PC-3 (cell line): ENCODE results near the gene MXD1. TPM values are rescaled to one million over a fixed set of nuclear protein-coding genes. Genes with fewer than 3 reads are reported as not detected.

Experiments
- ATAC-seq: fragments of 200-7000 bp; cut with Tn5 transposase; 2 replicates; pipeline ENCODE4 v1.9.1; 2020; ENCODE audit warnings: mild to moderate bottlenecking, moderate library complexity
- BruUV-seq: library from RNA; stranded (reverse); fragments of 400-500 nt; replicated peaks from 2 replicates; lab custom pipeline; 2021; lab: Mats Ljungman, UMichigan
- CTCF ChIA-PET: fragments of 300-600 bp; sonication (Branson Sonifier 250); formaldehyde crosslinking; loops from one replicate; lab custom pipeline; 2022; ENCODE audit warnings: antibody characterized with exemption; lab: Charles Lee
- POLR2A ChIA-PET: fragments of 300-600 bp; sonication (Branson Sonifier 250); formaldehyde crosslinking; loops from one replicate; lab custom pipeline; 2022; ENCODE audit warnings: antibody characterized with exemption; ENCODE audit not compliant: unreplicated experiment; lab: Charles Lee
- DNase-seq: peaks from one replicate; pipeline ENCODE4 v3.0.0-alpha.2; 2015
- H2AFZ ChIP-seq: fragments of 300-600 bp; sonication (generic); 2 replicates; pipeline ENCODE4 v1.6.0; 2016; ENCODE audit warnings: antibody characterized with exemption, low read length
- H3F3A ChIP-seq: fragments of 300-600 bp; sonication (generic); one replicate; pipeline ENCODE4 v1.6.0; 2017; ENCODE audit warnings: antibody characterized with exemption, low read length, control low read depth, mild to moderate bottlenecking; ENCODE audit not compliant: unreplicated experiment
- H3K27ac ChIP-seq: fragments of 300-600 bp; sonication (generic); 2 replicates; pipeline ENCODE4 v1.5.1; 2016; ENCODE audit warnings: mild to moderate bottlenecking, low read length
- H3K27me3 ChIP-seq: fragments of 300-600 bp; sonication (generic); 2 replicates; pipeline ENCODE4 v1.6.1; 2016; ENCODE audit warnings: low read length, mixed read lengths
- H3K36me3 ChIP-seq: fragments of 300-600 bp; sonication (generic); 2 replicates; pipeline ENCODE4 v1.6.1; 2016; ENCODE audit warnings: low read depth, mixed run types, low read length, mixed read lengths
- H3K4me1 ChIP-seq: fragments of 300-600 bp; sonication (generic); 2 replicates; pipeline ENCODE4 v1.5.1; 2016; ENCODE audit warnings: low read length; ENCODE audit not compliant: insufficient read depth
- H3K4me2 ChIP-seq: fragments of 300-600 bp; sonication (generic); 2 replicates; pipeline ENCODE4 v1.6.0; 2016; ENCODE audit warnings: low read length
- H3K4me3 ChIP-seq: fragments of 300-600 bp; sonication (generic); 2 replicates; pipeline ENCODE4 v1.5.1; 2016; ENCODE audit warnings: mild to moderate bottlenecking, low read length, mixed read lengths
- H3K79me2 ChIP-seq: fragments of 300-600 bp; sonication (generic); 2 replicates; pipeline ENCODE4 v1.6.1; 2017; ENCODE audit warnings: low read length, mixed read lengths
- H3K9ac ChIP-seq: fragments of 300-600 bp; sonication (generic); 2 replicates; pipeline ENCODE4 v1.6.0; 2016; ENCODE audit warnings: mild to moderate bottlenecking, low read length
- H3K9me2 ChIP-seq: fragments of 300-600 bp; sonication (generic); replicated peaks from 2 replicates; pipeline ENCODE4 v1.6.1; 2016; ENCODE audit warnings: mixed run types, low read length, mixed read lengths
- H3K9me3 ChIP-seq: fragments of 300-600 bp; sonication (generic); 2 replicates; pipeline ENCODE4 v1.6.1; 2016; ENCODE audit warnings: low read length, mixed read lengths
- H4K20me1 ChIP-seq: fragments of 300-600 bp; sonication (generic); 2 replicates; pipeline ENCODE4 v1.6.1; 2016; ENCODE audit warnings: low read length, mixed read lengths
- CTCF ChIP-seq: fragments of 300-600 bp; sonication (generic); conservative IDR thresholded peaks from 2 replicates; pipeline ENCODE4 v1.5.1; 2017; ENCODE audit warnings: antibody characterized with exemption, low read depth, mild to moderate bottlenecking, low read length
- EZH2 ChIP-seq: fragments of 300-600 bp; sonication (generic); IDR thresholded peaks from one replicate; pipeline ENCODE4 v1.6.1; 2017; ENCODE audit warnings: antibody characterized with exemption, mild to moderate bottlenecking, low read length; ENCODE audit not compliant: unreplicated experiment
- EZH2phosphoT487 ChIP-seq: fragments of 300-600 bp; sonication (generic); IDR thresholded peaks from 2 replicates; pipeline ENCODE4 v1.6.1; 2018; ENCODE audit warnings: mild to moderate bottlenecking, antibody characterized with exemption, low read length, borderline replicate concordance
- intact Hi-C: fragments of 100-400 bp; cut with micrococcal nuclease; formaldehyde crosslinking; loops from 2 replicates; pipeline ENCODE4 v1.9.0; 2023
- total RNA-seq: library from RNA; depleted of rRNA; stranded (reverse); fragments of >200 nt; gene quantifications from 2 replicates; pipeline ENCODE4 v1.2.3, GENCODE V29; 2014

Gene MXD1
- total RNA-seq, 1 experiment from 2014 or later: 6.8 TPM

GRCh38 chr2:69972822-69973221, 57.9 kb downstream of the MXD1 start:
- TF ChIP-seq EZH2: no peak
- no peak for TF ChIP-seq EZH2phosphoT487
- no peak for TF ChIP-seq CTCF
- ChIA-PET POLR2A (interaction anchor here (0.6 kb wide), 1 partner anchor 136 kb away, joined by 3 read pairs; no protein-coding TSS in a partner anchor), CTCF (interaction anchor here (0.6 kb wide), 1 partner anchor 59 kb away, joined by 3 read pairs; no protein-coding TSS in a partner anchor)
- Histone ChIP-seq H3K4me2 (no peak overlapping the region), H3F3A (no peaks in the 10 kb centered on the region), H3K27me3 (no peaks in the 10 kb centered on the region), H3K79me2 (no peaks in the 10 kb centered on the region), H3K9ac (no peak overlapping the region), H3K9me2 (no peaks in the 10 kb centered on the region), H3K4me3 (no peak overlapping the region), H2AFZ (no peak overlapping the region), H4K20me1 (no peaks in the 10 kb centered on the region), H3K27ac (no peak overlapping the region), H3K36me3 (no peaks in the 10 kb centered on the region), H3K4me1 (no peaks in the 10 kb centered on the region), H3K9me3 (no peaks in the 10 kb centered on the region)
- DNase-seq: no peak
- BruUV-seq: no TSS peak
- intact Hi-C loops: no loop called here
- ATAC-seq: no peak; the same call in 1 of the 2 replicates

- intact Hi-C loops: no loop called here
- Histone ChIP-seq H3K79me2 (no peaks in the 10 kb centered on the region), H3F3A (no peaks in the 10 kb centered on the region), H3K27me3 (no peaks in the 10 kb centered on the region), H3K9me2 (no peaks in the 10 kb centered on the region), H3K27ac (no peak overlapping the region), H3K9me3 (no peaks in the 10 kb centered on the region), H3K4me2 (no peak overlapping the region), H3K4me1 (no peaks in the 10 kb centered on the region), H3K4me3 (no peak overlapping the region), H4K20me1 (no peaks in the 10 kb centered on the region), H3K36me3 (no peaks in the 10 kb centered on the region), H2AFZ (no peak overlapping the region), H3K9ac (no peak overlapping the region)
- ChIA-PET POLR2A (interaction anchor here (0.6 kb wide), 1 partner anchor 137 kb away, joined by 3 read pairs; no protein-coding TSS in a partner anchor), CTCF (interaction anchor here (0.6 kb wide), 1 partner anchor 59 kb away, joined by 3 read pairs; no protein-coding TSS in a partner anchor)
- no peak for ATAC-seq
- BruUV-seq: no TSS peak
- DNase-seq: no peak
- TF ChIP-seq EZH2 (no peak), CTCF (no peak), EZH2phosphoT487 (no peak)
Measured at GRCh38 chr2:69973335-69973735, 58.4 kb downstream of the MXD1 start.

DNA sequence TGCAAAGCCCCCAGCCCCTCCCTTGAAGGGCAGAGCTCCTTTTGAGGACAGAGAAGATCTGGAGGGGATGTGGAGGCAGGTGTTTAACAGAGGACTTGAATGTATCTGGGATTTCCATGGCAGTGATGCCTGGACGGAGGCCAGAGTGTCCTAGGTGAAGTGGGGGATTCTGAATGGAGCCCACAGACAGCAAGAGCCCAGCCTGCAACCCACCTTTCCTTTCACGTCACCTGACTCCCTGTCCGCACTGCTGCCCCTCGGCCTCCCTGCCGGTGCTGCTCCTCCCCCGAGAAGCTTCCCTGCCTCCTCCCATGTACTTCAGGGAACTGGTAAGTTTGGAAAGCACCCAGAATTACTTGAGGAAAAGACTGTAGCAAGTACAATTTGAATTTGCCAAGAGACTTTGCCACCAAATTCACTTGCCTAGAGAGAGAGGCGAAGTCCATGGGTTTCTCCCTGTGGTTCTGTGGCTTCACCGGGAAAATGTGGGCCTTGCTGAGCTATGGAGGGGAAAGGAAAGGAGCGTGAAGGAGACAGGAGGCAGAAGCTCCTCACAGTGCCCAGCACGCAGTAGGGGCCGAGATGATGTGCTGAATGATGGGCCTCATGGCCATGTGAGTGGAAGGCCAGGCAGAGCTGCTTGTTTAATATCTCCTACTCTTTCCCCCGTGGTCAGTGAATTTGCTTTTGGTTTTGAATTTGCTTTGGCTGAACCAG, 60.4 kb downstream of the MXD1 start:
- no peak overlapping the region for H3K4me3 ChIP-seq
- H3K79me2 ChIP-seq: no peaks in the 10 kb centered on the region
- ChIA-PET POLR2A (no interaction called here), CTCF (no interaction called here)
- H3F3A ChIP-seq: no peaks in the 10 kb centered on the region
- no peak overlapping the region for H3K27ac ChIP-seq
- ATAC-seq: no peak
- no peaks in the 10 kb centered on the region for H3K27me3 ChIP-seq
- H2AFZ ChIP-seq: no peak overlapping the region
- BruUV-seq: no TSS peak
- no peaks in the 10 kb centered on the region for H3K4me1 ChIP-seq
- H3K4me2 ChIP-seq: no peak overlapping the region
- no peak for DNase-seq
- TF ChIP-seq CTCF (no peak), EZH2phosphoT487 (no peak), EZH2 (no peak)
- intact Hi-C loops: no loop called here
- no peaks in the 10 kb centered on the region for H3K9me3 ChIP-seq
- no peaks in the 10 kb centered on the region for H4K20me1 ChIP-seq
- H3K9ac ChIP-seq: no peak overlapping the region
- H3K36me3 ChIP-seq: no peaks in the 10 kb centered on the region
- no peaks in the 10 kb centered on the region for H3K9me2 ChIP-seq
